ENCODE measurements around the gene WWOX.

The WWOX gene

GRCh38 chr16:78844682-78845081 is 745.2 kb downstream of the WWOX start:
- no peak overlapping the region for H3K4me3 ChIP-seq (ENCODE audit: low read depth, low read length)
- no peak for DNase-seq (ENCODE audit: low read depth, low spot score)
- ChIA-PET POLR2A (no interaction called here), CTCF (no interaction called here)
- TF ChIP-seq CTCF (IDR thresholded peaks at IDR 0.05; ENCODE audit: insufficient read depth, low read length, missing control alignments), result no peak

- ChIA-PET CTCF (no interaction called here), POLR2A (no interaction called here)
- no peak for TF ChIP-seq CTCF (IDR thresholded peaks at IDR 0.05; ENCODE audit: insufficient read depth, low read length, missing control alignments)
- DNase-seq (ENCODE audit: low read depth, low spot score), result no peak
- no peak overlapping the region for H3K4me3 ChIP-seq (ENCODE audit: low read depth, low read length)
Observed at GRCh38 chr16:78851266-78851665, 751.8 kb downstream of the WWOX start.

- DNase-seq (ENCODE audit: low read depth, low spot score), result no peak
- ChIA-PET POLR2A (no interaction called here), CTCF (no interaction called here)
- H3K4me3 ChIP-seq (ENCODE audit: low read depth, low read length), result no peak overlapping the region
- no peak for TF ChIP-seq CTCF (IDR thresholded peaks at IDR 0.05; ENCODE audit: insufficient read depth, low read length, missing control alignments)
Observed at GRCh38 chr16:78852081-78852635, 752.7 kb downstream of the WWOX start.

GRCh38 chr16:78862022-78862421 is 762.6 kb downstream of the WWOX start:
- ChIA-PET CTCF (no interaction called here), POLR2A (no interaction called here)
- no peak for TF ChIP-seq CTCF (IDR thresholded peaks at IDR 0.05; ENCODE audit: insufficient read depth, low read length, missing control alignments)
- no peak for DNase-seq (ENCODE audit: low read depth, low spot score)
- no peak overlapping the region for H3K4me3 ChIP-seq (ENCODE audit: low read depth, low read length)

GRCh38 chr16:78866521-78866920 is 767.1 kb downstream of the WWOX start:
- CTCF ChIA-PET, result no interaction called here
- POLR2A ChIA-PET, result no interaction called here
- no peak overlapping the region for H3K4me3 ChIP-seq (ENCODE audit: low read depth, low read length)
- no peak for DNase-seq (ENCODE audit: low read depth, low spot score)
- no peak for TF ChIP-seq CTCF (IDR thresholded peaks at IDR 0.05; ENCODE audit: insufficient read depth, low read length, missing control alignments)

GRCh38 chr16:78869492-78869891 is 770.0 kb downstream of the WWOX start:
- TF ChIP-seq CTCF (IDR thresholded peaks at IDR 0.05; ENCODE audit: insufficient read depth, low read length, missing control alignments), result no peak
- H3K4me3 ChIP-seq (ENCODE audit: low read depth, low read length), result no peak overlapping the region
- CTCF ChIA-PET, result no interaction called here
- no peak for DNase-seq (ENCODE audit: low read depth, low spot score)
- POLR2A ChIA-PET, result no interaction called here

Data from AG04449 (cell line).